SK-N-MC (cell line): ENCODE results near the gene TSPEAR.
A peak's percentile ranks its signal among the peaks of the same experiment; 100 is the strongest.
"Not testable (repeated sequence)": the region's sequence is repeated elsewhere in the genome, so short reads cannot be mapped to it uniquely, and the experiment has no call there.

ENCODE experiments used
- DNase-seq: peaks from one replicate; pipeline ENCODE4 v3.0.0-alpha.2; 2011; ENCODE audit warnings: low read depth, low spot score
- H3K27ac ChIP-seq: fragments of 200-600 bp; sonication (generic); 2 replicates; pipeline ENCODE4 v1.5.1; 2016; ENCODE audit warnings: mixed run types
- H3K36me3 ChIP-seq: fragments of 200-600 bp; sonication (generic); 2 replicates; pipeline ENCODE4 v1.6.1; 2017; ENCODE audit warnings: antibody characterized with exemption, low read length, mixed read lengths; ENCODE audit not compliant: insufficient read depth
- H3K4me3 ChIP-seq: fragments of 200-600 bp; sonication (generic); 2 replicates; pipeline ENCODE4 v1.5.1; 2016
- H3K9ac ChIP-seq: fragments of 200-600 bp; sonication (generic); 2 replicates; pipeline ENCODE4 v1.8.0; 2017; ENCODE audit warnings: mixed run types, mixed read lengths; ENCODE audit not compliant: insufficient read length
- H3K9me3 ChIP-seq: fragments of 200-600 bp; sonication (generic); 2 replicates; pipeline ENCODE4 v1.6.1; 2017; ENCODE audit warnings: low read depth, mild to moderate bottlenecking, antibody characterized with exemption, low read length, moderate library complexity, mixed read lengths
- EZH2 ChIP-seq: fragments of 200-600 bp; sonication (generic); IDR thresholded peaks from one replicate; pipeline ENCODE4 v1.6.1; 2017; ENCODE audit warnings: antibody characterized with exemption
- FOXP2 ChIP-seq: optimal IDR thresholded peaks from 2 replicates; pipeline ENCODE3; 2011; ENCODE audit warnings: mild to moderate bottlenecking, moderate library complexity; ENCODE audit not compliant: insufficient read depth; ENCODE audit errors: extremely low read length, control extremely low read depth
- POLR2AphosphoS5 ChIP-seq: IDR thresholded peaks from 2 replicates; pipeline ENCODE4 v1.6.1; 2012; ENCODE audit warnings: mild to moderate bottlenecking, low read depth, low read length, borderline replicate concordance

TSPEAR gene

GRCh38 chr21:44484498-44485253 is 226.7 kb downstream of the TSPEAR start:
- Histone ChIP-seq H3K9me3 (no peaks in the 10 kb centered on the region), H3K36me3 (no peaks in the 10 kb centered on the region), H3K9ac (no peak overlapping the region), H3K27ac (no peak overlapping the region), H3K4me3 (no peak overlapping the region)
- no peak for DNase-seq
- TF ChIP-seq FOXP2 = no peak
- TF ChIP-seq POLR2AphosphoS5 = no peak
- TF ChIP-seq EZH2 = no peak

DNA sequence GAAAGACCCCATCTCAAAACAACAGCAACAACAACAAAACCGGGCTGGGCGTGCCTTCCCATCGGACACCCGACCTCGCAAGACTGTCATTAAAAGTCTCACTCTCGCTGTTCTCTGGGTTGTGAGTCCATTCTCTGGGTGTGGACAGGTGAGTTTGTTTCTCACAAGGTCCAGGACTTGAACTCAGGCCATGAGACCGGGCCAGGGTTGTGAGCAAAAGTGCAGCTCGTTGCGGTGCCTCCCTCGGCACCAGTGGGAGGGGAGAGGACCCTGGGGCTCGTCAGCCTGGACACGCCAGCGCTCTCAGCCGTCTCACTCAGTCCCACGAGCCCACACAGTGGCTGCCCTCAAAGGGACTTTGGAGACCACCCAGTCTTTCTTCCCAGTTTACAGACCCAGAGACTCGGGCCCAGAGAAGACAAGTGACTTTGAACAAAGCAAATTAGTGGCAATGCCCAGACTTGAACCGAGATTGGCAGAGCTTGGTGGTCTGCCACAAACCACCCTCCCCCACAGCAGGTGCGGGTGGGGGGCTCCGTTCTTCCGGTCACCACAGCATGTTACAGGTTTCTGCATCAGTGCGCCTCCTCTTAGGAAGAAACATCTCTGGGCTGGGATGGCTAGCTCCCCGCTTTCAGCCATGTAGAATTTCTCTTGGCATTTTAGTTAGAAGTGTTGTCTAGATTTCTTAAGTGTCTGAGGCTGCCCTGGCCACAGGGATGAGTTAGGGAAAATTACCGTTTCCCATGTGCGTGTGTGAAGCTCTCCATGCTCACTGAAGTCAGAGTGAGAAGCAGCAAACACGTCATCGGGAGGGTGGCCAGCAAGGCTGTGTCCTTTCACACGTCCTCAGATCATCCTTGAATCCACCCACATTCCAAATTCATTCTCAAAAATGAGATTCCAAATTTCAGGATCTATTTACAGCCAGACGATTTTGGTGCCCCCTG is 227.8 kb downstream of the TSPEAR start:
- Histone ChIP-seq H3K9me3 (no peaks in the 10 kb centered on the region), H3K4me3 (no peak overlapping the region), H3K36me3 (no peaks in the 10 kb centered on the region), H3K9ac (no peak overlapping the region), H3K27ac (no peak overlapping the region)
- no peak for TF ChIP-seq FOXP2
- no peak for TF ChIP-seq POLR2AphosphoS5
- TF ChIP-seq EZH2 = no peak
- no peak for DNase-seq

DNA sequence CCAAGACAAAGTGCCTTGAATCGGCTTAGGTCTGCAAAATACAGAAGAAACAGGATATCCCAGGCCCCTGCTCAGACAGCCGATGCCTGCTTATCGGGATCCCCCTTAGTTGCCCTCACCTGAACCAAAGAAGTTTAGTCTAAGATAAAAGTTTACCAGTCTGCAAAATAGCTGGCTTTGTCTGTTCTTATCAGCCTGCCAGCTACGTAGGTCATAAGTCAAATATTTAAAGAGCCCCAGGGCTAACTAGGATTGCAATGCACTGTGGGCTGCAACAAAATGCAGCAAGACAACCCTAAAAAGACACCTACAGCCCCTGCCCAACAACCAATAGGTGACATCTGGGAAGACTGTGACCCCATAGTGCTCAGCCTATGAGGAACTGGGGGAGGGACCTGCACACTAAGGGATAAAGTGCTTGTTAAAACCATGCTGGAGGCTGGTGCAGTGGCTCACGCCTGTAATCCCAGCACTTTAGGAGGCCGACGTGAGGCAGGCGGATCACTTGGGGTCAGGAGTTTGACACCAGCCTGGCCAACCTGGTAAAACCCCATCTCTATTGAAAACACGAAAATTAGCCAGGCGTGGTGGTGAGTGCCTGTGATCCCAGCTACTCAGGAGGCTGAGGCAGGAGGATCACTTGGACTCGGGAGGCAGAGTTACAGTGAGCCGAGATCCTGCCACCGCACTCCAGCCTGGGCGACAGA is 228.6 kb downstream of the TSPEAR start:
- Histone ChIP-seq H3K9ac (no peak overlapping the region), H3K4me3 (no peak overlapping the region), H3K9me3 (no peaks in the 10 kb centered on the region), H3K27ac (peak overlapping the region; percentile 19; the same call in 1 of the 2 replicates), H3K36me3 (no peaks in the 10 kb centered on the region)
- no peak for DNase-seq
- TF ChIP-seq FOXP2 = no peak
- TF ChIP-seq EZH2 = no peak
- no peak for TF ChIP-seq POLR2AphosphoS5

GRCh38 chr21:44480200-44481053 is 230.9 kb downstream of the TSPEAR start:
- no peak for DNase-seq
- Histone ChIP-seq H3K27ac (no peak overlapping the region), H3K36me3 (no peaks in the 10 kb centered on the region), H3K9ac (no peak overlapping the region), H3K9me3 (no peaks in the 10 kb centered on the region), H3K4me3 (no peak overlapping the region)
- TF ChIP-seq POLR2AphosphoS5 (no peak), EZH2 (no peak), FOXP2 (no peak)

- H3K36me3 ChIP-seq, H3K9me3 ChIP-seq, H3K9ac ChIP-seq, H3K27ac ChIP-seq, DNase-seq, H3K4me3 ChIP-seq: not testable (repeated sequence)
Observed at GRCh38 chr21:44479556-44480199, 231.7 kb downstream of the TSPEAR start.

- no peak overlapping the region for H3K27ac ChIP-seq
- no peaks in the 10 kb centered on the region for H3K36me3 ChIP-seq
- no peak for TF ChIP-seq POLR2AphosphoS5
- TF ChIP-seq FOXP2 = no peak
- TF ChIP-seq EZH2 = no peak
- H3K9me3 ChIP-seq = no peaks in the 10 kb centered on the region
- DNase-seq = no peak
- no peak overlapping the region for H3K4me3 ChIP-seq
- H3K9ac ChIP-seq = no peak overlapping the region
Observed at GRCh38 chr21:44478801-44479167, 232.6 kb downstream of the TSPEAR start.

GRCh38 chr21:44478124-44478800 is 233.1 kb downstream of the TSPEAR start:
- Histone ChIP-seq H3K27ac (no peak overlapping the region), H3K9me3 (no peaks in the 10 kb centered on the region), H3K4me3 (no peak overlapping the region), H3K36me3 (no peaks in the 10 kb centered on the region), H3K9ac (no peak overlapping the region)
- DNase-seq = no peak
- TF ChIP-seq EZH2 = no peak
